HUES48 (cell line): Measurements from ENCODE around the gene FRMD8.

Experiments
- H3K27ac ChIP-seq: one replicate; pipeline ENCODE4 v1.7.0; 2013; ENCODE audit warnings: low read depth, low read length, inconsistent platforms
- H3K27me3 ChIP-seq: 2 replicates; pipeline ENCODE4 v1.6.1; 2013; ENCODE audit warnings: mild to moderate bottlenecking, low read length; ENCODE audit not compliant: control insufficient read depth, insufficient read depth
- H3K36me3 ChIP-seq: 2 replicates; pipeline ENCODE4 v1.6.1; 2013; ENCODE audit warnings: low read length; ENCODE audit not compliant: control insufficient read depth, insufficient read depth
- H3K4me1 ChIP-seq: 2 replicates; pipeline ENCODE4 v1.6.1; 2013; ENCODE audit warnings: mild to moderate bottlenecking, low read length; ENCODE audit not compliant: control insufficient read depth, insufficient read depth
- H3K4me3 ChIP-seq: 2 replicates; pipeline ENCODE4 v1.5.1; 2013; ENCODE audit warnings: mild to moderate bottlenecking, low read depth, low read length
- H3K9ac ChIP-seq: 2 replicates; pipeline ENCODE4 v1.6.1; 2013; ENCODE audit warnings: mild to moderate bottlenecking, low read depth, low read length, moderate library complexity
- H3K9me3 ChIP-seq: 2 replicates; pipeline ENCODE4 v1.6.1; 2013; ENCODE audit warnings: low read length; ENCODE audit not compliant: control insufficient read depth, insufficient read depth

Gene FRMD8

GRCh38 chr11:65416841-65417701, 30.6 kb downstream of the FRMD8 start:
- Histone ChIP-seq H3K9ac (no peak overlapping the region), H3K27me3 (no peaks in the 10 kb centered on the region), H3K4me3 (no peak overlapping the region), H3K36me3 (no peaks in the 10 kb centered on the region), H3K27ac (peak overlapping the region; percentile 98), H3K4me1 (peaks cover 52% of the 10 kb centered on the region), H3K9me3 (no peaks in the 10 kb centered on the region)

GRCh38 chr11:65417702-65418430, 31.4 kb downstream of the FRMD8 start:
- H3K4me1 ChIP-seq, result peaks cover 54% of the 10 kb centered on the region
- H3K9ac ChIP-seq, result no peak overlapping the region
- H3K27ac ChIP-seq, result peak overlapping the region; percentile 98
- no peaks in the 10 kb centered on the region for H3K36me3 ChIP-seq
- no peaks in the 10 kb centered on the region for H3K27me3 ChIP-seq
- no peak overlapping the region for H3K4me3 ChIP-seq
- no peaks in the 10 kb centered on the region for H3K9me3 ChIP-seq

GRCh38 chr11:65418431-65418680, 31.9 kb downstream of the FRMD8 start:
- Histone ChIP-seq H3K9me3 (no peaks in the 10 kb centered on the region), H3K4me1 (peaks cover 59% of the 10 kb centered on the region), H3K4me3 (no peak overlapping the region), H3K27me3 (no peaks in the 10 kb centered on the region), H3K27ac (peak overlapping the region; percentile 98), H3K36me3 (no peaks in the 10 kb centered on the region), H3K9ac (peak overlapping the region; percentile 71; the same call in 1 of the 2 replicates)

GRCh38 chr11:65418681-65419459, 32.4 kb downstream of the FRMD8 start:
- H3K9me3 ChIP-seq, result no peaks in the 10 kb centered on the region
- H3K4me3 ChIP-seq, result peak overlapping the region; percentile 30; the same call in 1 of the 2 replicates
- H3K36me3 ChIP-seq, result no peaks in the 10 kb centered on the region
- peak overlapping the region; percentile 98 for H3K27ac ChIP-seq
- H3K27me3 ChIP-seq, result no peaks in the 10 kb centered on the region
- peak overlapping the region; percentile 77 for H3K9ac ChIP-seq
- peaks cover 64% of the 10 kb centered on the region for H3K4me1 ChIP-seq

- Histone ChIP-seq H3K4me3 (0 out of 2 replicates have a peak overlapping the region, but pooled peaks have one; percentile 24), H3K4me1 (peaks cover 69% of the 10 kb centered on the region), H3K9me3 (no peaks in the 10 kb centered on the region), H3K27ac (peak overlapping the region; percentile 98), H3K36me3 (no peaks in the 10 kb centered on the region), H3K27me3 (no peaks in the 10 kb centered on the region), H3K9ac (peak overlapping the region; percentile 77)
Observed at GRCh38 chr11:65419460-65419771, 33.0 kb downstream of the FRMD8 start.

GRCh38 chr11:65419772-65420481, 33.5 kb downstream of the FRMD8 start:
- H3K27me3 ChIP-seq, result no peaks in the 10 kb centered on the region
- peak overlapping the region; percentile 98 for H3K27ac ChIP-seq
- H3K4me3 ChIP-seq, result no peak overlapping the region
- no peaks in the 10 kb centered on the region for H3K36me3 ChIP-seq
- no peaks in the 10 kb centered on the region for H3K9me3 ChIP-seq
- H3K4me1 ChIP-seq, result peaks cover 74% of the 10 kb centered on the region
- H3K9ac ChIP-seq, result peak overlapping the region; percentile 77

- no peak overlapping the region for H3K9ac ChIP-seq
- H3K9me3 ChIP-seq, result no peaks in the 10 kb centered on the region
- H3K4me1 ChIP-seq, result peaks cover 80% of the 10 kb centered on the region
- peak overlapping the region; percentile 98 for H3K27ac ChIP-seq
- H3K36me3 ChIP-seq, result no peaks in the 10 kb centered on the region
- H3K27me3 ChIP-seq, result no peaks in the 10 kb centered on the region
- no peak overlapping the region for H3K4me3 ChIP-seq
Observed at GRCh38 chr11:65420506-65420905, 34.1 kb downstream of the FRMD8 start.

GRCh38 chr11:65420979-65421793, 34.7 kb downstream of the FRMD8 start:
- H3K4me1 ChIP-seq, result peaks cover 82% of the 10 kb centered on the region
- peak overlapping the region; percentile 98 for H3K27ac ChIP-seq
- peak overlapping the region; percentile 60; the same call in 1 of the 2 replicates for H3K4me3 ChIP-seq
- H3K36me3 ChIP-seq, result no peaks in the 10 kb centered on the region
- H3K9me3 ChIP-seq, result no peaks in the 10 kb centered on the region
- H3K27me3 ChIP-seq, result no peaks in the 10 kb centered on the region
- H3K9ac ChIP-seq, result peak overlapping the region; percentile 41

- Histone ChIP-seq H3K9me3 (no peaks in the 10 kb centered on the region), H3K4me1 (peaks cover 84% of the 10 kb centered on the region), H3K4me3 (peak overlapping the region; percentile 60), H3K9ac (peak overlapping the region; percentile 80), H3K27me3 (no peaks in the 10 kb centered on the region), H3K27ac (peak overlapping the region; percentile 98), H3K36me3 (no peaks in the 10 kb centered on the region)
Observed at GRCh38 chr11:65421794-65422632, 35.6 kb downstream of the FRMD8 start.
